Suppressor macrophage treated with lipopolysaccharide for 4 hours (primary cell): ENCODE measurements around the gene SLC8A1.
"Not testable (repeated sequence)": the region's sequence is repeated elsewhere in the genome, so short reads cannot be mapped to it uniquely, and the experiment has no call there.

Experiments used
- DNase-seq: peaks from one replicate; pipeline ENCODE4 v3.0.0-alpha.2; 2020

The SLC8A1 gene

GRCh38 chr2:40096360-40096759 is 355.5 kb downstream of the SLC8A1 start:
- no peak for DNase-seq

- DNase-seq, result no peak
Measured at GRCh38 chr2:40095000-40095399, 356.9 kb downstream of the SLC8A1 start.

GRCh38 chr2:40094451-40094850 is 357.4 kb downstream of the SLC8A1 start:
- no peak for DNase-seq

- no peak for DNase-seq
Measured at GRCh38 chr2:40093021-40093675, 358.7 kb downstream of the SLC8A1 start.

- DNase-seq, result no peak
Measured at GRCh38 chr2:40090044-40090443, 361.8 kb downstream of the SLC8A1 start.

GRCh38 chr2:40087927-40088326 is 364.0 kb downstream of the SLC8A1 start:
- no peak for DNase-seq

- no peak for DNase-seq
Measured at GRCh38 chr2:40087434-40087833, 364.5 kb downstream of the SLC8A1 start.

GRCh38 chr2:40085786-40086185 is 366.1 kb downstream of the SLC8A1 start:
- DNase-seq, result no peak

GRCh38 chr2:40073336-40073735 is 378.6 kb downstream of the SLC8A1 start:
- not testable (repeated sequence) for DNase-seq

- DNase-seq, result no peak
Measured at GRCh38 chr2:40072442-40073232, 379.3 kb downstream of the SLC8A1 start.

- no peak for DNase-seq
Measured at GRCh38 chr2:40062381-40062780, 389.5 kb downstream of the SLC8A1 start.

GRCh38 chr2:40049781-40050180 is 402.1 kb downstream of the SLC8A1 start:
- DNase-seq, result no peak

GRCh38 chr2:40048506-40048905 is 403.4 kb downstream of the SLC8A1 start:
- no peak for DNase-seq

GRCh38 chr2:40047406-40047805 is 404.5 kb downstream of the SLC8A1 start:
- DNase-seq, result no peak
